Measurements from ENCODE around the gene PXDN. TPM values are rescaled to one million over a fixed set of nuclear protein-coding genes. Genes with fewer than 3 reads are reported as not detected.
"Not testable (repeated sequence)": the region's sequence is repeated elsewhere in the genome, so short reads cannot be mapped to it uniquely, and the experiment has no call there.

Gene PXDN
- total RNA-seq, 1 donor from 2014 or later, result 109 TPM

GRCh38 chr2:1773883-1774282, 29.6 kb upstream of the PXDN start:
- DNase-seq, result no peak

DNA sequence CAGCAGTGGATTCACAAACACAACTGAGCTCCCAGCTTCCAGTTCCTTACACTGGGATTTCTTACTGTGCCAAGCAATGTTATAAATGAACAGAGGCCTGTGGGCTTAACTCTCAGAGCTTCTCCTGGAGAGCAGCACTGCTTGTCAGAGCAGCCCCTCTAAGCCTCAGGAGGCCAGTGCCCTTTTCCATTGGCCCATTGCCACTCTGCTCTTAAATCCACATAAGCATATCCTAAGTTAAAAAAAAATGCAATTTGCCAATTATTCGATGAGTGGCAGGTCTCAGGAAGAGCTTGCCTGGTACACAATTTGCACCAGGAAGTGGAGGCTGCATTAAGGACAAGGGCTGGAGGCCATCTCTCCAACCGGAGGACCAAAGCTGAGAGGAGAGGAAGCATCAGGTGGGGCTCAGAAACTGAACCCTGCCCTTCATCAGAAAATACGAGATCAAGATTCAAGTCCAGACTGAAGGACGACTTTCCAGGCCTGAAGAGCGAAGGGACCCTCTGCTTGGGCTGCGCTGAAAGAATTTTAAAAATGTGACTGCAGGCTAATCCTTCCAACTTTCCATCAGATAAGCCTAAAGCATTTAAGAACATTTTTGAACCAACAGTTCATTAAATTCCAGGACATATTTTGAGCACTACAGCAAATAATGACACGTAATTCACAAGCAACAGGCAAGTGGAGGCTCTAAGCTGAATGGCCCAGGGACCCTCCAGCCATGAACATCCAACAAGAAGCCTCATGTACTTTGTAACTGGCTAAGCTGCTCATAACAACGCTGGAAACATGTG, 28.4 kb upstream of the PXDN start:
- no peak for DNase-seq

- no peak for DNase-seq
Measured at GRCh38 chr2:1771626-1772280, 27.4 kb upstream of the PXDN start.

GRCh38 chr2:1770566-1771380, 26.5 kb upstream of the PXDN start:
- DNase-seq, result no peak

DNA sequence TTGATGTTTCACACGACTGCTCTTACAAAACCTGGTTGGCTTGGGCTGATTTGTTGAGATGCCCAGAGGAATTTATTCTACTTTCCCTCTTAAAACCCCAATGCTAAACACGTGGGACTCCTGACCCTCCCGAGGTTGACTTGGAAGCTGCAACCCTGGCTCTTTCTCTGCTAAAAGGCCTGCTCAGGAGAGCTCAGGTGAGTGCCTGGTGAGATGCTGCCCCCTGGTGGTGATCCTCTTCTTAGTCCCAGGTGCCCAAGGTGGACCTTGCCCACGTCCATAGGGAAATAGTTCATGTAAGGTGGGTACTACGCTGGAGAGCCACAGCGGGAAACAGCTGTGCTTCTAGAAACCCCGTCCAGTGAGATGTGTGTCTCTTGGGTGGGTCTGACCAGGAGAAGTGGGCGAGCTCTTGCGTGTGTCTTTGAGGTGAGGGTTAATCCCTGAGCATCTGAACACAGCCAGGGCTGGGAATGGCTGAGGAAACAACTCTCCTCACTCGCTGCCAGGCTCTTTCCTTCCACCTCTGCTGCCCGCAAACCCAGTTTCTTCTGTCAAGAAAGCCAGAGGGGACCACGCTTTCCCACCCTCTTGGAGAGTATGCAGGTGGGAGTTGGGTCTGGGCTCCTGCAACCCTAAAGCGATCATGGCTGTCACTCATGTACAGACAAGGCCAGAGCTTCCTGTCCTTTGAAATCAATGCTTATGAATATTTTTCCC, 25.5 kb upstream of the PXDN start:
- no peak for DNase-seq

DNA sequence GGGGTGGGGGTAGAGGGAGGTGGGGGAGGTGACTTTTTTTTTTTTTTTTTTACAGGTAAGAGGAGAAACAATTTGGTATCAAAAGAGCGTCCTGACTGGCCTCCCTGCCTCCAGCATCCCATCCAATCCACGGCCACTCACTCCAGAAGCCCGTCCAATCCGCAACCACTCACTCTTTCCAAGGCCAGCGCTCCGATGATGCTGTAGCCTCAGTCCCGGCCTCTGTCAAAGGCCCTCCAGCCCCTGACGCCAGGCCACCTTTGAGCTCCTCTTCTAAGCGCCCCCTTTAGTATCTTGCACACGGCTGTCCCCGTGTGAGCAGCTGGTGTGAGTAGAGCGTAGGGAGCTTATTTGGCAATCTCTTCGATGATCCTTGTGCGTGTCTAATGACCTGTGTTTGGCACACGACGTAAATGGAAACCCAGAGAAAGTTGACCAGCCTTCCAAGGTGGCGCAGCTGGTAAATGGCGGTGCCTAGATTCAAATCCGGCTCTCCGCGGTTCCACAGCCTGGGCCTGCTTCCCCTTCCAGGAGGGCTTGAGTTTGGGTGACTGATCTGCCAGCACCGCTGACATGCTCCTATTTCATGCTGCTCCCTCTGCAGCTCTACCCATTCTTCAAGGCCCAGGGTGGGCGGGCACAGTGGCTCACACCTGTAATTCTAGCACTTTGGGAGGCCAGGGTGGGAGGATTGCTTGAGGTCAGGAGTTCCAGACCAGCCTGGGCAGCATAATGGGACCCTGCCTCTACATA, 23.8 kb upstream of the PXDN start:
- no peak for DNase-seq

DNA sequence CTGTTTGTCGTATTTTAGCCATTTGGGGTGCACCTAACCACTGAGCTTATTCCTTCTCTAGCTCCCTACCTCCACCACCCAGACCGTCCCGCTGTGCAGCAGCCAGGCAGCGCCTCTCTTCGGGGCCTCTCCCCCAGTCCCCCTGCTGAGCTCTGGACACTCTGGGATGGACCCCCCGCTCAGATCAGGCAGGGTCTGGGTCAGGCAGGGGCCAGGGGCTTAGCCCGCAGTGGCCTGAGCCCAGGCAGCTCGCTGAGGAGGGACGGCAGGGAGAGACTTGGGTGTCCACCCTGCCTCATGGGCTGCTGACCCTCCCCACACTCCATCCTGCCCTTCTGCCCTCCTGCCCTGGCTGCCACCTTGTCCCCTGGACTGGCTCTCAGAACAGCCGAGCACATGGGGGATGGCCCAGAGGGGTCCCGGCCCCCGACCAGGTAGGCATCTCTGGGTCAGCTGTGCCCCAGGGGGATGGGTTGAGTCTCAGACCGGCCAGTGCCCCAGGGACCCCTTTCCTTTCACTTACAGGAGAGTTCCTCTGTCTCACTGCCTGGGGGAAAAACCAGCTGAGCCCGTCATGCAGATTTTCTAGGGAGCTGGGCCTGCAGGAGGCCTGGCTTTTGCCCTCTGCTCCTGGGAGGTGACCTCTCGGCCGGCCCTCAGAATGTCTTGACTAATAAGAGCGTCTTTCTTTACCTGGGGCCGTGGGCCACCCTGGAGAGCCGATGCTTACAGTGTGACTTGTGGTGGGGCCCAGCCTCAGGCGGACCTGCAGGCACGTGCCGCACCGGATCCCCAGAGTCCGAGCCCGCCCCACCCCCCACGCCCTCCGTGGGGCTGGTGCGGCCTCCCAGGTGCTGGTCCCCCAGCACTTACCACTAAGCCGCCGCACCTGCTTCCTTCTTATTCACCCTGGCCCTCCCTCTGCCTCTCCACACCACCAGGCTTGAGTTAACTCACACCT, 22.8 kb upstream of the PXDN start:
- no peak for DNase-seq

DNA sequence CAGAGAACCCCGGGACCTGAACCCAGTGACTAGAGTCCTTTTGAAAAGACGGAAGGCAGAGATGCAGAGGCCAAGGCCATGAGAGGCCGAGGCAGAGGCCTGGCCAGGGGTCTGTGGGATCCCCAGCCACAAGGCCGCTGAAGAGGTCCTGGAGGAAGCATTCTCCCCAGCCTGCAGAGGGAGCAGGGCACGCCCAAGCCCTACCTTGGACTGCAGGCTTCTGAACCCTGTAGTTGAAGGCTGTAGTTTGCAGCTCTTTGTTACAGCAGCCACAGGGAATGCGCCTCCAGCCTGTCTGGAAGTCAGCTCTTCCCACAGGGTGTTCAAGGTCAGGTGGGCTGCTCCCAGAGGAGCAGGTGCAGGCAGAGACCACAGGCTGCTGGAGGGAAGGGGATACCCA, 22.1 kb upstream of the PXDN start:
- DNase-seq, result no peak

DNA sequence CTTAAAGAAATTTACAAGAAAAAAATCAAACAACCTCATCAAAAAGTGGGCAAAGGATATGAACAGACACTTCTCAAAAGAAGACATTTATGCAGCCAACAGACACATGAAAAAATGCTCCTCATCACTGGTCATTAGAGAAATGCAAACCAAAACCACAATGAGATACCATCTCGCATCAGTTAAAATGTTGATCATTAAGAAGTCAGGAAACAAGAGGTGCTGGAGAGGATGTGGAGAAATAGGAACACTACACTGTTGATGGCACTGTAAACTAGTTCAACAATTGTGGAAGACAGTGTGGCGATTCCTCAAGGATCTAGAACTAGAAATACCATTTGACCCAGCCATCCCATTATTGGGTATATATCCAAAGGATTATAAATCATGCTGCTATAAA, 20.9 kb upstream of the PXDN start:
- not testable (repeated sequence) for DNase-seq

- no peak for DNase-seq
Measured at GRCh38 chr2:1759611-1759930, 15.3 kb upstream of the PXDN start.

GRCh38 chr2:1758774-1759610, 14.7 kb upstream of the PXDN start:
- DNase-seq, result no peak

DNA sequence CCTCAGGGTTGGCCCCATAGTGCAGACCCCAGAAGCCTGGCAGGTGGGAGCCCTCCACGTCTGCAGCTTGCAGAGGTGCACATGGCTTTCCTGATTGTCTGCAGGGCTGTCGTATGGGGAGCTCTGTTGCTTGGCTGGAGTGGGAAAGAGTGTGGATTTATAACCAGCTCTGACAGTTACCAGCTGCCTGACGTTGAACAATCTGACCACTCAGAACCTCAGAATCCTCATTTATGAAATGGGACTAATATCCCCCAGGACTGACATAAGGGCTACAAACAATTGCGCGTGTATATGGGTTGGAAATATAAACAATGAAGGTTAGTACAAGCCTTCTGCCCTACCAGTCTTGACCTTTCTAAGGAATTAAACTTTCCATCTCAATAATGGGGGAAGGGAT, 13.9 kb upstream of the PXDN start:
- no peak for DNase-seq

GRCh38 chr2:1757567-1757966, 13.3 kb upstream of the PXDN start:
- DNase-seq, result no peak

GRCh38 chr2:1757146-1757545, 12.8 kb upstream of the PXDN start:
- DNase-seq, result not testable (repeated sequence)

DNA sequence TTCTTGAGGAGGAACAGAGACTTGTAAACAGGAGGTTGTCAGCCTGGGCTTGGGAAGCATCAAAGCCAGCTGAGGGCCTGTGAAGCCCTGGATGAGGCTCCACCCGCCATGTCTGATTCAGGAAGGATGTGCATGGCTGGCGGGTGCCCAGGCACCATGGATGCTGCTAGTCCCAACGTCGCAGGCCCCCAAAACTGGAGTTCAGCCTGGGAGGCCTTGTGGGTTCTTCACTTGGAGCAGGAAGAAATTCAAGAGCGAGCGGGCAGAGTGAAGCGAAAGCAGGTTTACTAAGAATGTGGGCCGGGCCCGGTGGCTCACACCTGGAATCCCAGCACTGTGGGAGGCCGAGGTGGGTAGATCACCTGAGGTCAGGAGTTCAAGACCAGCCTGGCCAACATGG, 12.1 kb upstream of the PXDN start:
- no peak for DNase-seq

DNA sequence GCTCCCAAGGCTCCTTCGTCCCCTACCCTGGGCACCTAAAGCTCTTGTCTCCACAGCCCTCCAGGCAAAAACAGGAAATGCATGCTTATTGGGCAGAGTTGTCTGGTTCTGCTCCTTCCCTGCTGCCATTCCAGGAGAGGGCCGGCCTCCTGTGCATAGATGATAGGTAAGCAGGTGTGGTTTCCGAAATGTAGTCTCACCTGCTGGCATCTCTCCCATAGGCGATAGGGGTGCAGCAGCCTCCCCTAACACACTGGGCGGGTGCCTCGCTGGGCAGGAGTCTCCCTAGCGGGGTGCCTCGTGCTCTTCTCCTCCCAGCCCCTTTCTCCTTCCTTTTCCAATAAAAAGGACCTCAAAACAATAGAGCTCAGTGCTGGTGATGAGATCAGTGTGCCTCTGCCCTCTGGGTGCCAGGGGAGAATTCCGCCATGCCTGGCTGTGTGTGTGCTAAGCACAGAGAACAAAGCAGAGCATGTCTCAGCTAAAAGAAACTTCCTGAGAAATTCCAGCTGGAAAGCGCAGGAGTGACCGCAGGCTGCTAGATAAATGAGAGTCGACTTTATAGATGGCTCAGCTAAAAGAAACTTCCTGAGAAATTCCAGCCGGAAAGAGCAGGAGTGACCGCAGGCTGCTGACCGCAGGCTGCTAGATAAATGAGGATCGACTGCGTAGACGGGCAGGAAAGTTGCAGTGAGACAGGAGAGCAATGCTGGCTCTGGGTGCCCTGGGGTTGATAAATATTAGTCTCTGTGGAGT, 11.3 kb upstream of the PXDN start:
- DNase-seq, result no peak

DNA sequence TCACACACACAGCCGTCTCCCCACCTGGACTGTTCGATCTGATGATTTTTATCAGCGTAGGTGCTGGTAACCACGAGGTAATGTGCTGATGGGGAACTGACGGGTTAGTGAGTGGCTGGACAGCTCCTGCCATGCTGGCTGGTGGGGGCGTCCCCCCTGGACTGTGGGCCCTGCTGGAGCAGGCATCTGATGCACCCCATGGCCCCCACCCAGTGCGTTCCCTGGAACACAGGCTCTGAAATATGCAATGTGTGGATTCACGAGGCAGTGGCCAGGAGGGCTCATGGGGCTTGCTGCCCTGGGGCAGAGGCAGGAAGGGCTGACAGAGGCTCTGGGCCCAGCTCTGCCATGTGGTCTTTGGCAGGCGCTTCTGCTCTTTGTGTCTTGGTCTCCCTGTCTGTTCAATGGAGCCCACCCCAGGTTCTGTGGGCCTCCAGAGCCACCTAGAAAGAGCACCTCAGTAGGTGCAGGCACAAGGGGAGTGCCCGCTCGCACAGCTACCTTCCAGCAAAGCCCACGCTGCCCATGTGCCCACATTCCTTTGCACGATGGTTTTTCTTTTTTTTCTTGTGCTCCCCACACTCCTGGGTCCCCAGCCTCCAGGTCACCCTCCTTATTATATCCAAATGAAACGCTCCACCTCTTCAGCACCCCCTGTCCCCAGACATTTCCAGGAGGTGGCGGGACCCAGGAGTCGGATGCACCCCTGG, 10.3 kb upstream of the PXDN start:
- DNase-seq, result no peak

DNA sequence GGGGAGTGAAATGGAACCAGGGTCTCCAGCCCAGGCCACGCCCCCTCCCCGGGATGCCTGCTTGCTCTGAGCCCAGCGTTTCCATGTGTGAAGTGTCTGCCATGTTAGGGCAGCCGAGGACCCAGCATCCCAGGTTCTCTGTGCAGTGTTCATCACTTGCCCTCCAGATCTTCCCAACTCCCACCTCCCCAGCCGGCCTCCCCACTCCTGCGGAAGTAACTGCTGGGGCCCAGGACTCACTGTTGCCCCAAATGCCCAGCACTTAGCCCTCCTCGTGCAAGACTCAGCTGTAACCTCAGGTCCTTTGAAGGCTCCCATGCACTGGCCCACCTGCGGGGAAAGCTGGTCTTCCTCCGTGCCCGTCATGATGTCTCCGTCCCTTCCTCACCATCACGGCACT, 9.7 kb upstream of the PXDN start:
- no peak for DNase-seq

Data from skin of body (tissue), 2 donors.